ENCODE measurements around the gene RAPGEF4. TPM values are rescaled to one million over a fixed set of nuclear protein-coding genes. Genes with fewer than 3 reads are reported as not detected.

The RAPGEF4 gene
- polyA plus RNA-seq, 1 experiment, result 1.3 TPM

DNA sequence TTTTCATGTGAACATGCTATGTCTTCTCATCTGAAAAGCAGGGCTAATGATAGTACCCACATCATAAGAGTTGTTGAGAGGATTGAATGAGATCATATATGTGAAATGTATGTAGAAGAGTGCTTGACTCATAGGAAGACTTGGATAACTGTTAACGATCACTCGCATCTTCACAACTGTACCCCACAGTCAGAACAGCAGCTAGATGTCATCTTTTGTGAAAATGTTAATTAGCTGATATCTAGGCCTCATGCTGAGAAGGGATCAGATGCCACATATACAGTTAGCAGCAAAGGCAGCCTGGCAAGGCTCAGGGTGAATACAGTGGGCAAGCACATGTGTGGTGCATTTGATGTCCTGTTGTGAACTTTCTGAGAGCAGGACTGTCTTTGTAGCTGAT is 364.2 kb downstream of the RAPGEF4 start:
- no peak for DNase-seq (ENCODE audit: low read depth, low spot score)
- no peaks in the 10 kb centered on the region for H3K9me3 ChIP-seq (ENCODE audit: control insufficient read depth, insufficient read depth, low read length)
- ChIA-PET CTCF (no interaction called here), POLR2A (no interaction called here)
- no peak overlapping the region for H3K4me3 ChIP-seq (ENCODE audit: low read depth, low read length)
- no peaks in the 10 kb centered on the region for H3K27me3 ChIP-seq (ENCODE audit: control insufficient read depth, insufficient read depth, low read length)
- no peak for TF ChIP-seq CTCF (IDR thresholded peaks at IDR 0.05; ENCODE audit: low read depth, low read length)
- no peak overlapping the region for H3K27ac ChIP-seq (ENCODE audit: low read depth, low read length)

DNA sequence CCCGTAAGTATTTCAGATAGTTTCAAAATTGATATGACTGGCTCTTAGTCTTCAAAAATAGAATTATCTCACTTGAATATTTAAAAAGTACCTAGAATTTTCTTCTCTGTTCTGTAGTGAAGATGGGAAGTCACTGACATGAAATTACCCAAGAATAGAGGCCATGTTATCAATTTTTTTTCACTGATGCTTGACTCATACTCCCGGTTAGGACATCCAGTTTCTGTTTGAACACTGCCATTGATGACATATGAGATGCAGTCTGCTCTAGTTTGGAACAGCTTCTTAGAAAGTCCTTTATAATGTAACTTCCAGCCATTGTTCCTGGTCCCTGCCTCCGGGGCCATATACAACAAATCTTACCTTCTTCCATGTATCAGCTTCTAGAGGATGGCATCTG is 366.0 kb downstream of the RAPGEF4 start:
- H3K27me3 ChIP-seq (ENCODE audit: control insufficient read depth, insufficient read depth, low read length), result no peaks in the 10 kb centered on the region
- ChIA-PET POLR2A (no interaction called here), CTCF (interaction anchor here (1.2 to 1.5 kb wide), 2 partner anchors 11 to 109 kb away, joined by 4 to 5 read pairs; no protein-coding TSS in a partner anchor)
- no peak overlapping the region for H3K27ac ChIP-seq (ENCODE audit: low read depth, low read length)
- no peak for DNase-seq (ENCODE audit: low read depth, low spot score)
- TF ChIP-seq CTCF (IDR thresholded peaks at IDR 0.05; ENCODE audit: low read depth, low read length), result no peak
- no peaks in the 10 kb centered on the region for H3K9me3 ChIP-seq (ENCODE audit: control insufficient read depth, insufficient read depth, low read length)
- no peak overlapping the region for H3K4me3 ChIP-seq (ENCODE audit: low read depth, low read length)

Small RNAs within 50 kb of the gene (small RNA-seq; reads per million reads assigned to genes)
- not detected for gene RF01210 (ENCODE audit: insufficient read length, low read depth)

Other genes starting within 250 kb of the RAPGEF4 start
- 32.6 and 32.8 TPM in 2 replicates for gene PDK1, start 179.8 kb upstream of the RAPGEF4 start, polyA plus RNA-seq (2011; rRNA removed)